GM21737 (cell line): Measurements from ENCODE around the gene PGPEP1.

Experiments used
- ATAC-seq: cut with Tn5 transposase; IDR thresholded peaks from one replicate; pipeline ENCODE4 v1.9.1; 2021; ENCODE audit warnings: mild to moderate bottlenecking, moderate library complexity; ENCODE audit not compliant: unreplicated experiment

Gene PGPEP1

DNA sequence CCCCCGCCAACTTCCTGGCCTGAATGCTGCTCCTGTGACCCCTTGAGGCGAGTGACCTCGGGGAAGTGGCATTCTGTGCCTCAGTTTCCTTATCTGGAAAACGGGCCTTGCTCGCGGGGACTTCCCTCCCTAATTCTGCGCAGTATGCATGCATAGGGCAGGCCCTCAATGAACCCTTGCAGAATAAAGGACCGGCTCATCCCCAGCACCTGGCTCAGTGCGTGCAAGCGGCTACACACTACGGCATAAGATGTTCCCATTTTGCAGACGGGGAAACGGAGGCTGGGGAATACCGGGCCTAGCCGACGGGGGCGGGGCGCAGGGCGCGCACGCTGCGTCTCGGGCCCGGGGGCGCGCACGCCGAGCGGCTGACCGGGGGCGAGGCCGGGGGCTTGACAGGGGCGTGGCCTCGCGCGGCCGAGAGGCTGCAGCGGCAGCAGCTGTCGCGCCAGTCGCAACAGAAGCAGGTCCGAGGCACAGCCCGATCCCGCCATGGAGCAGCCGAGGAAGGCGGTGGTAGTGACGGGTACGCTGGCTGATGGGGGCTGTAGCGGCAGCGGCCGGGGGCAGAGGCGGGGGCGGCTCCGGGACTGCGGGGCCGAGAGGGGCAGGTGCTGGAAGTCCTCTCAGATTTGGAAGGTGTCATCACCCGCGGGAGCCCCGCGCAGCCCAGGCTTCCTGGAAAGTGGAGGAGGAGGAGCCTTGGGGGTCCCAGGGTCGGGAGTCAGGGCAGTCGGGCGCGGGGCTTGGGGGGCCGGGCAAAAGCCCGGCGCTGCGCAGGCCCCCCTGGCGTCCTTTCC is at the start of gene PGPEP1:
Gene PGPEP1 (plus strand): TSS at position 409 of the 800 bp plus-strand sequence. CDS start 84 bp downstream, at position 493.
- no peak for ATAC-seq

- no peak for ATAC-seq
These were observed 49.3 kb upstream of the PGPEP1 start for GRCh38 chr19:18291019-18291524.

DNA sequence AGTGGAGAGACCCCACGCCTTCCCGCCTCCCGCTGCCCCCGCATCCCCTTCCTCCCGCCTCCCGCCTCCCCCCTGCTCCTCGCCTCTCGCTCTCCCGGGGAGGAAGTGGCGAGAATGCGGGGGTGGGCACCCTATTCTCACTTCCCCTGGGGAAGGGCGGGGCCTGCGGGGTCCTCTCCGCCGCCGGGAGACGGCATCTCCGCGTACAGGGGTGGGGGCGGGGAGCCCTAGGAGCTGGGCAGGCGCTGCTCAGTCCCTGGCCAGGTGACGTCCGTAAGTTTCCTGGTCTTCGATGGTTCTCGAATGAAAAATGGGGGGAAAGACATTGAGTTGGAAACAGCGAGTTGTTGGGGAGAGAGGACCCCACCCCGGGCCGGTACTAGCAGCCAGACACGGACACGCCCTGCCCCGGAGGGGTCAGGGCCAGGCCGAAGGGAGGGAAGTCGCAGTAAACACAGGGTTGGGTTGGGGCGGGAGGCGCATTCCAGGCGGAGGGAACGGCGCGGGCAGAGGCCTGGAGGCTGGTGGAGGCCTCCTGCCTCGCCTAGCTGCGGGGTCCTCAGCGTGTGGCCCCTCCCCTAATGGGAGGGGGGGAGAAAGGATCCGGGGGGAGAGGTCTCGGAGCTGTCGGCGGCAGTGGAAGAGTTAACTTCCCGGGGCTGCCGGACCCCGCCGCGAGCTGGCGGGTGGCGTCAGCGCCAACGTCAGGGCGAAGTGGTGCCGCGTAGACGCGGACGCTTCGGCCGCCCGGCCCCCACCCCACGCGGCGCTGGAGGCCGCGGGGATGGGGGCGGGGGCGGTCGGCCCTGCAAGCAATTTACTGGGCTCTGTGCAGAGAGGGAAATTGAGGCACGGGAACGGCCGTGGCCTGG is 48.6 kb upstream of the PGPEP1 start:
- ATAC-seq: no peak

- ATAC-seq: no peak
These were observed 48.0 kb upstream of the PGPEP1 start for GRCh38 chr19:18292462-18292809.

DNA sequence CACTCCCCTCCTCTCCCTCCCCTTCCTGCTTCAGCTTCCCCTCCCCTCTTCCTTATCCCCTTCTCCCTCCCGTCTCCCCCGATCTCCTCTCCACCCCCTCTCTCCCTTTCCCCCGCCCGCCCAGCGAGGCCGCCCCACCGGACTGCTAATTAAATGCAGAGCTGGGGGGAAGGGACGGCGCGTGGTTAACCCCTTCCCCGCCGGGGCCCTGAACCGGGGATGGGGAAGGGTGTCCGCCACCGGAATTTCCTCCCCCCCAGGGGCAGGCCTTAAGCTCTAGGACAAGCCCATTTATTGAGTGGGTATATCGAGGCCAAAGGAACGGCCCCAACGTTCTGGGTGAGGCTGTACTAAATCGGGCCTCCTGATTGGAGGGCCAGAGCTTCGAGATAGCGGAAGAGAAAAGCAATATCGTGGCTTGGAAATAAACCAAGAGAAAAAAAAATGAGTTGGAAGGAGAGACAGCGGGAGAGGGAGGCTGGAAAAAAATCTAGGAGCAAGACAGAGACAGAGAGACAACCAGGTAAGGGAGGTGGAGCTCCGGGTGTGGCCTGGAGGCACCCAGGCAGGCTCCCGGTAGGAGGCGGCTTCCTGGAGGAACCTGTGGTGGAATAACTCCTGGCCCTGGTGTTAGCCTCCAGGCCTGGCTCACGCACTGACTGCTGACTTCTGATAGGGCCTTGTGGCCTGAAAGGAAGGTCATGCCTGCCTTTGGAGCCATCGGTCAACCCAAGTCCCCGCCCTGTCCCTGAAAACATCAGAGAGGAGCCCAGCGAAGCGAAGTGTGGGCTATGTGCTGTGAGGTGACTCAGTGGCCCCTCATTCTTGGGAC is 47.4 kb upstream of the PGPEP1 start:
- ATAC-seq: no peak

DNA sequence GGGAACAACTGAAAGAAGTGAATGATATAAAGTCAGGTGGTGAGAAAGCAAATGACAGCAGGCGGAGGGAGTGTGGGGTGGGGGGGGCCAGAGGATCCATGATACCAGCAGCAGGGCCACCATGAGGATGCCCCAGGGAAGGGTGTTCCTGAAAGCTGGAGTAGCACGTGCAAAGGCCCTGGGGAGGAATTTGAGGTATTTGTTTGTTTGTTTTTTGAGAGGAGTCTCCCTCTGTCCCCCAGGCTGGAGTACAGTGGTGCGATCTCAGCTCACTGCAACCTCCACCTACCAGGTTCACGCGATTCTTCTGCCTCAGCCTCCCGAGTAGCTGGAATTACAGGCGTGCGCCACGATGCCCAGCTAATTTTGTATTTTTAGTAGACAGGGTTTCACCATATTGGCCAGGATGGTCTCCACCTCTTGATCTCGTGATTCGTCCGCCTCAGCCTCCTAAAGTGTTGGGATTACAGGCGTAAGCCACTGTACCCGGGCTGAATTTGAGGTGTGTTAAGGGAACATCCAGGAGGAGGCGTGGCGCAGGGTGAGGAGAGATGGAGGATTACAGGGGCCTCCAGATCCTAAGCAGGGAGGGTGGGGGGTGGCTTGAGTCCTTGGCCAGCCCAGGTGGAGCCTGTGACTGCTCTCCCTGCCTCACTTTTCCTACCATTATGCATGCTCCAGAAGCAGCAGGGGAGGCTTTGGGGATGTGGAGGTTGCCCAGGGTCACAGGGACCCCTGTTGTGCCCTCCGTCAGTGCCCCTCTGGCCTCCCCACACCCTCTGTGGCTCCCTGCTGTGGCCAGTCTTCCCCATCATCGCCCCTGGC is 46.5 kb upstream of the PGPEP1 start:
- ATAC-seq: no peak

GRCh38 chr19:18294467-18294864 is 45.9 kb upstream of the PGPEP1 start:
- ATAC-seq: no peak

GRCh38 chr19:18295034-18295451 is 45.4 kb upstream of the PGPEP1 start:
- no peak for ATAC-seq

DNA sequence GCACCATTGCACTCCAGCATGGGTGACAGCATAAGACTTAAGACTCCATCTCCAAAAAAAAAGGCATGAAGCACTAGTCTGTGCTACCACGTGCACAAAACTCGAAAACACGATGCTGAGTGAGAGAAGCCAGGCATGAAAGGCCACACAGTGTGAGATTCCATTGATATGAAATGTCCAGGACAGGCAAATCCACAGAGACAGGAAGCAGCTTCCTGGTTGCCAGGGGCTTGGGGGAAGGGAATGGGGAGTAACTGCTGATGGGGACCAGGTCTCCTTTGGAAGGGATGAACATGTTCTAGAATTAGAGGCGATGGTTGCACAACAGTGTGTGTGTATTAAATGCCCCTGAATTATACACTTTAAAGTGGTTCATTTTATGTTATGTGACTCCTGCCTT is 43.1 kb upstream of the PGPEP1 start:
- no peak for ATAC-seq

DNA sequence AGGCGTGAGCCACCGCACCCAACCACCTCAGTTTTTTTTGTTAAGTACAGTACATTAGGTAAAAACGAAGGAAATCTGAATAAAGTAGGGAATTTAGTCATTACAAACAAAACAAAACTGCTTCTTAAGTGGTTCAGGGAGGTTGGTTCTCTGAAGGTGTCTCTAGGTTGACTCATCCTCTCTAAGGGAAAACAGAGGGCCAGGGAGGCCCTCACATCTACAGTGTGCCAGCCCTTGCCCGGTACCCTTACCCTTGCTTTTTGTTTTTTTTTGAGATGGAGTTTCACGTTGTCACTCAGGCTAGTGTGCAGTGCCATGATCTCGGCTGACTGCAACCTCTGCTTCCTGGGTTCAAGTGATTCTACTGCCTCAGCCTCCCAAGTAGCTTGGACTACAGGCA is 41.8 kb upstream of the PGPEP1 start:
- no peak for ATAC-seq

- no peak for ATAC-seq
These were observed 40.7 kb upstream of the PGPEP1 start for GRCh38 chr19:18299654-18300053.

GRCh38 chr19:18300930-18301717 is 39.3 kb upstream of the PGPEP1 start:
- ATAC-seq: no peak

- no peak for ATAC-seq
These were observed 38.7 kb upstream of the PGPEP1 start for GRCh38 chr19:18301718-18302111.

GRCh38 chr19:18304208-18304457 is 36.3 kb upstream of the PGPEP1 start:
- no peak for ATAC-seq

- ATAC-seq: no peak
These were observed 35.7 kb upstream of the PGPEP1 start for GRCh38 chr19:18304458-18305310.

GRCh38 chr19:18306209-18306887 is 34.0 kb upstream of the PGPEP1 start:
- no peak for ATAC-seq

DNA sequence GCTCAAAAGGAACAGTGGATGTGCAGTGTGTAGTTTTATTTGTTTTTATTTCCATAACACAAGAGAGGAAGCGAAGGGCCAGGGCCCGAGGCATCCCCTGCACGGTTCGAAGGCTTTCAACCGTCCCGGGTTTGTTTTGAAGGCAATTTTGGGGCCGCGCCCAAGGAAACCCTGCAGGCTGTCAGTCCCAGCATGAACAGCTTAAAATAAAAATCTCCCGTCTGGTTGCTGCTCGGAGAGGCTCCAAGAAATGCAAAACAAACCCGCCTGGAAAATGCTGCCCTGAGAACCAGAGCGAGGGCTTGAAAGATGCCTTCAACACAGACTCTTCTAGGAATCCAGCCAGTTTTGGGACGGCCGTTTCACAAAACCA is 33.5 kb upstream of the PGPEP1 start:
- no peak for ATAC-seq

DNA sequence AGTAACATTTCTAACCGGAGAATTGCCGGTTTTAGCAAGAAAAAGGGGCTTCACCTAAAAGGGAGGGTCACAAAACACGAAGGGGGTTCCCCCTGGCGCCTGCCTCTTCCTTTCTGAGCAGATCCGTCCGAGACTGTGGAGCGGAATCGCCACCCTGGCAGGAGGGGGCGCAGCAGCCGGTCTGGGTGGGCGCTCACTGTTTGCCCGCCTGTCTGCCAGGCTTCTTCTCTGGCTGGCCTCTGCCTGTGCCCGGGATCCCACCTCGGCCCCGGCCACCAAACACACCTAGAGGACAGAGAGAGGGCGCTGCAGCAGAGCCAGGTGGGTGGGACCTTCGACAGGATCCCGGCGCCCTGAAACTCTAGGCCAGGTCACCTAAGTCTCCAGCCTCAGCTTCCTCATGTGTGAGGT is 33.1 kb upstream of the PGPEP1 start:
- ATAC-seq: no peak
